HG02798 (cell line): ENCODE data around the gene SMIM45.

Experiments
- ATAC-seq: cut with Tn5 transposase; IDR thresholded peaks from one replicate; pipeline ENCODE4 v1.9.1; 2021; ENCODE audit warnings: mild to moderate bottlenecking; ENCODE audit not compliant: unreplicated experiment, poor library complexity

The SMIM45 gene

GRCh38 chr22:41915035-41915785 is 36.7 kb upstream of the SMIM45 start, which contains the start of gene SHISA8:
Gene SHISA8, minus strand, starts transcription at chr22:41915074. Its CDS starts 407 bp downstream, at chr22:41914667.
- peak; percentile 24 for ATAC-seq

DNA sequence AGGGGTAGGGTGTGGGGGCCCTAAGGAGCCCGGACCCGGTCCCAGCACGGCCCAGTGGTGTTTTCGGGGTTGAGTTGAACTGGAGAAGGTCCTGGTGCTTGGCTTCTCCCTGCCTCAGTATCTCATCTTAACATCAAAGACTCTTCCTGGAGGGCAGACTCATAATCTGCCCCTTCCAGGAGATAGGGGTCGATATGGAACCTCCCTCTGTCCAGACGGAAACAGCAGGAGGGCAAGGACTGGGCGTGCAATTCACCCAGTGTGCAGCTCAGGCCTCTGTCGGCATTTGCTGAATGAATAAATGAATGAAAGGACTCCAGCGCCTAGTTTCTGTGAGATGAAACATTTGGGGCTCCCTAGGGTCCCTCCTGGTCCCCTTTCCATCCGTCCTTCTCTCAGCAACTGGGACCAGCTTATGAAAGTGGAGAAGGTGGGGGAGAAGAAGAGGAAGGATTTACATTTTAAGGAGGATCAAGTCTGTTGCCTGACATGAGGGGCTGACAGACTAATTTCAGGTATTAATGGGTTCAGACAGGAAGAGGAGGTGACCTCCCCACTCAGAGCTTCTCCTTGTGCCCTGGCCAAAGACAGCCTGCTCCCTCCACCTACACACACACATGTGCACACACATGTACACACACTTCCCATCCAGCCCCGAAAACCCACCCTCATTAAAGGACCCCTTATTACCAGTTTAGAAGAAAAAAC is 36.0 kb upstream of the SMIM45 start:
- no peak for ATAC-seq

GRCh38 chr22:41916745-41917358 is 35.1 kb upstream of the SMIM45 start:
- ATAC-seq, result no peak

DNA sequence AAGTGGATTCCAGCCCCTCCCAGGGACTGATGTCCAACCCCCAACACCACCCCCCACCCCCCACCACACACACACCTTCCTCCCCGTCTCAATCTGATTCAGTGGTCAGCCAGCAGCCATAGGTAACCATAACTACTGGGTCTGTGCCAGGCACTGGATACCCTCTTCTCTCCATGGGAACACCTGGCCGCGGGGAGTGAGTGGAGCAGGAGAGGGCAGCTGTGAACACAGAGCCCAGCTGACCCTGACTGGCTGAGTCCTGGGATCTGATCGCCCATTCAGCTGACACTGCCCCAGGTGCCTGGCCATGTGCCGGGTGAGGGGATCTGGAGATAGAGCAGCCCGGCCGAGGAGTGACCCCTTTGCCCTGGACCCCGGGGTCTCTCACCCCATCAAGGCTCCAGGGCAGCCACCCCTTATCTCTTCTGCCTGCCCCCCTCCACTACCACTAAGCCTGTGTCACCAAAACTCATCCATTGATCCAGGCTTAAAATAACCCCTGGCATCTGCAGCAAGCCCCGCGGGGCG is 34.5 kb upstream of the SMIM45 start:
- ATAC-seq, result no peak

- ATAC-seq, result no peak
Observed at GRCh38 chr22:41917903-41918791, 33.8 kb upstream of the SMIM45 start.

DNA sequence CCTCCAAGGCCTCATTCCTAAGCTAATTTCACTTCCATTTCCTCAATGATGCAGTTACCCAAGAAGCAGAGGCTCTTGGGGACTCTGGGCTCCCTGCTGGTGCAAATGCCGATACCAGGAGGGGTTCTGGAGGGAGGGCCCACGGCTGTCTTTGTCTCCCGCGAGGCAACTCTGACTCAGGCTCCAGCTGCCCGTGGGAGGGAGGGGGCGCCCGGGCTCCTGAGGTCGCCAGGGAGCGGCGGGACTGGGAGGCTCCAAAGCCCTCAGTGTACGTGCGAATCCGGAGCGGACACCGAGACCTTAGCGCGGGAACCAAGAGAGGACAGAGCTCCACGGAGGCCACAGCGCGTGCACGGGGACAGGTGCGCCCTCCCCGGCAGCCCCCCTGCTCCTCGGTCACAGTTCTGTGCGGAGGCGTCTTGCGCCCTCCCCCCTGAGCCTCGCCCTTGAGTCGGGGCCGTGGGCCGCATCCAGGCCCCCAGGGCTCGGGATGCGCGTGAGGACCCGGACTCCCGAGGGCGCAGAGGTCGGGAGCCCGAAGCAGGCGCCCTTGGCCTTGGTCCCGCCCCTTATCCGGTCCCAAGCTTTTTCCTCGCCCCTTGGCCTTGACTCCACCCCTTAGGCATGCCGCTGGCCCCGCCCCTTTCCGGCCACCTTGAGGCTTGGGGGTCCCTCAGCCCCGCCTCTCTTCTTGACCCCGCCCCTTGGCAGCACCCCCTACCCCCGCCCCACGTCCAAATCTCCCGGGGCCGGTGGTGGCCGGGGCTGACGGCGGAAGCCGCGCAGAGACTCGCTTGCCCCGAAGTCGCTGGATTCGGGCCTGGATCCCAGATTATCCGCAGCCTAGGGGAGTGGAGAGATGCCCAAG is 32.4 kb upstream of the SMIM45 start:
- ATAC-seq, result peak; percentile 62

GRCh38 chr22:41920271-41920976 is 31.5 kb upstream of the SMIM45 start:
- ATAC-seq, result peak; percentile 18

GRCh38 chr22:41922328-41922727 is 29.6 kb upstream of the SMIM45 start:
- no peak for ATAC-seq

GRCh38 chr22:41922940-41923594 is 28.9 kb upstream of the SMIM45 start:
- no peak for ATAC-seq

GRCh38 chr22:41923595-41924276 is 28.2 kb upstream of the SMIM45 start:
- no peak for ATAC-seq

DNA sequence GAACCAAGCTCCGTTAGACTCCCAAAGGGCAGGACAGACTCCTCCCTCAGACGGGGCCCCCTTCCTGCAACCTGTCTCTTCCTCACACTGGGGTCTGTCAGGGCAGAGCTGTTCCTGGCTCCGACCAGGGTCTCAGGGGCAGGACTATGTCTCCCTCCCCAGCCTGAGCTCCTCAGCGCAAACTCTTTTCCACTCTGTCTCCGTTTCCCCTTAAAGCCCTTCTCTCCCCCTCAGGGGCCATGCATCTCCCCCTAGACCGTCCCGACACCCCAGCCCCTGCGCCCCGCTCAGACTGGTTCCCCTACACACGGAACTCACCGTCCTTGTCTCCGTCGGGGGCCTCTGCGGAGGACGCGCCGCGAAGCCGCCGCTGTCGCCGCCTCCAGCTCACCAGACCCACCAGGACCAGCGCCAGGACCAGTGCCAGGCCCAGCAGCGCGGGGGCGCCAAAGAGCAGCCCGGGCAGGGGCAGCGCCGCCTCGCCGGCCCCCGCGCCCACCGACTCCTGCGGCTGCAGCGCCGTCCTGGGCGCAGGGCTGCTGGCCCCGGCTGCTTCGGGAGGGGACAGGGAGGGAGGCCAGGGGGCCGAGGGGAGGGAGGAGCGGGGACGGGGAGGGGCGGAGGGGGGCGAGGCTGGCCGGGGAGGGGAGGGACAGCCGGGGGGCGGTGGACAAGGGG is 26.0 kb upstream of the SMIM45 start:
- ATAC-seq, result peak; percentile 47

DNA sequence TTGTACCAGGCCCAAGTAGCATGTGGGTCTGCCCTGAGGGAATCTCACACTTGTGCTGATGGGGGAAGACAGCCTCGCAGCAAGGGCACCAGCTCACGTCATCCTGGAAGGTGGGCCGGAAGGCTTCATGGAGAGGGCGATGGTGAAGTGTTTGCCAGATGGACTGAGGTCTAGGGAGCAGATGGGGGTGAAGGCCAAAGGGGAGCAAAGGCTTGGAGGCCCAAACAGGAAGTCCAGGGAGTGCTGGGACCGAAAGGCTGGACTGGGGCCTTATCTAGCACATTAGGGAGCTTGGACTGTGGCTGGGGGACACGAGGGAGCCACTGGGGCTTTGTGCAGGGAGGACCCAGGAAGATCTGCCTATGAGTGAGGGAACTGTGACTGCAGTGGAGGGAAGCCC is 24.1 kb upstream of the SMIM45 start:
- ATAC-seq, result no peak

GRCh38 chr22:41928593-41929417 is 23.1 kb upstream of the SMIM45 start:
- no peak for ATAC-seq

DNA sequence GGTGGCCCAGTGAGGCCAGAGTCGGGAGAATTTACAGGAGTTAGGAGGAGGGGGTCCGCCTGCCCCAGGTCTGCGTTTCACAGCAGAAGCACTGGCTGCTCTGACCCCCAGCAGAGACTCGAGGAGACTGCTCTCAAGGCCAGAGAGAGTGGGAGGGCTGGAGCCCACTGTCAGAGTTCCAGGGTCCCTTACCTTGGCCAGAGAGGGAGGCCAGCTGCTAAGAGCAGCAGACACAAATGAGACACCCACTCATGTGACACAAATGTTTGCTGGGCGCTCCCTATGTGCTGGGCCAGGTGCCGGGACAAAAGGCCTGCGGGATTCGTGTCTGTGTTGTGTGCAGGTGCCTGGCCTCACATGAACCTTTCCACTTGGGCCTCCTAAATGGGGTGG is 22.5 kb upstream of the SMIM45 start:
- no peak for ATAC-seq

DNA sequence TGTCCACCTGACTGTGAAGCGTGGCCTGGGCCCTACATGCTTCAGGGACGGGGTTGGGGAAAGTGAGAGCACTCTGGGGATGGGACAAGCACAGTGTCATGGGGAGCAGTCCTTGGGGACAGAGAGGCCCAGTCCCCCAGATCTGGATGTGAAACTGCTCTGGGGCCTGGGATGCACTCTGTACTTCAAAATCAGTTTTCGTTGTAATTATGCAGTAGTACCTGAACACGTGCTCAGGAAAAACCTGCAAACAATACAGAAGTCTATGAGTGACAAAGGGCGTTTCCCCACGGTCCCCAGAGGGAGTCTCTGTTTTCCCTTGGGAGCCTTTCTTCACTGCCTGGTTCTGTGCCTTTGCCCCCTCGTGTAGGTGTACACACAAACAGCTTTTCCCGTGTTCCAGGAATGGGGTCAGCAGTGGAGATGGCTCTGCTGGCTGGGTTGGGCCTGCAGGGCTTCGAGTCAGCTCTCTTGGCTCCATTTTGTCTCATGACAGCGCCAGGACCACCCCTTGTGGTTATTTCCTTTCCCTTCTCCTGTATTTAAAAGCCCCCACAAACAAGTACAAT is 20.2 kb upstream of the SMIM45 start:
- no peak for ATAC-seq

DNA sequence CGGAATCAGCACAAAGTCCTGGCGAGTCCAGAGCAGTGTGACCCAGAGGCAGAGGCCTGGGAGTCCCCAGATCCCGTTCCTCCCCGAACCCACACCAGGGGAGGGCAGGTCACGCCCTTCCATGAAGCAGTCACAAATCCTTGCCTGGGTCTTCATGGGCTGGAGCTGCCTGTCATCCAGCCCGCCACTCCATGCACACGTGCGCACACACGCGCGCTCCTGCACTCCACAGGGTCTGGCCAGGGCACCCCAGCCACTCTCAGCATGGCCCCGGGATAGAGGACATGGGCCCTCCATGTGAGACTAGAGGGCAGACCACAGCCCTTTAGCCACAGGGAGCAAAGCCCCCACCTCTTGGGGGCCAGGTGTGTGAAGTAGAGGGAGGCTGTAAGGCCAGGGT is 19.6 kb upstream of the SMIM45 start:
- ATAC-seq, result no peak
